ENCODE measurements around the gene C22orf15.
"Not testable (repeated sequence)": the region's sequence is repeated elsewhere in the genome, so short reads cannot be mapped to it uniquely, and the experiment has no call there.

The C22orf15 gene, protein sequence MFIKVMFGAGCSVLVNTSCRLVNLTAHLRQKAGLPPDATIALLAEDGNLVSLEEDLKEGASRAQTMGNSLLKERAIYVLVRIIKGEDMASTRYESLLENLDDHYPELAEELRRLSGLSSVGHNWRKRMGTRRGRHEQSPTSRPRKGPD

DNA sequence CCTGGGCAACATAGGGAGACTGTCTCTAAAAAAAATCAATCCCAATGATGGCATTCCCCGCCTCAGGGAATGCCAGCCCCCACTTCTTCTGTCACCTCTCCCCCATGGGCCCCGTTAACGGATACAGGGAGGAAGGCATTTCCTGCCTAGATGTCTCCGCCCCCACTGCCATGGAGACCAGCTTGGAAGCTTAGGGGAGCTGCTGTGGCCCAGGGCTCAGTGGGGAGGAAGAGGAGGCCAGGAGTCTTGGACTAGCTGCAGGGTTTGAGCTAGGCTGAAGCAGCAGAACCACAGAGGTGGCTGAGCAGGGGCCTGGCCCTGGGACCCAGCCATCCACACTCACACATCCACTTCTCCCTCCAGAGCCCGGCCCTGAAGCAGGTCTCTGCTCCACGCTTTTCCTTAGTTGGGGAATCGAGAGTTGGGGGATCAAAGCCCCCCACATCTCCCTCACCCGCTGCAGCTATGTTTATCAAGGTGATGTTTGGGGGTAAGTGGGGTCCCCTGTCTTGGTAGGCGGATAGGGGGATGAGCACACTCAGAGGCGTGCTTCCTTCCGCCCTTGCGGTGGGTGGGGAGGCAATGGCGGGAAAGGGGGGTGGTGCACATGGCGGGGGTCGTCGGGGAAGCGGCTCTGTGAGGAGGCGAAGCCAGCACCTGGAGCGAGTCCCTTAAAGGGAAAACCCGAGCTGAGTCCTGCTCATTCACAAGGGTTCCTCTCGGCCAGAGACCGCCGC is at the start of gene C22orf15:
Gene C22orf15, plus strand, starts transcription at position 149 of the 737 bp plus-strand sequence. Its CDS starts 317 bp downstream, at position 466.
- no peak for DNase-seq (ENCODE audit: low read depth)

DNA sequence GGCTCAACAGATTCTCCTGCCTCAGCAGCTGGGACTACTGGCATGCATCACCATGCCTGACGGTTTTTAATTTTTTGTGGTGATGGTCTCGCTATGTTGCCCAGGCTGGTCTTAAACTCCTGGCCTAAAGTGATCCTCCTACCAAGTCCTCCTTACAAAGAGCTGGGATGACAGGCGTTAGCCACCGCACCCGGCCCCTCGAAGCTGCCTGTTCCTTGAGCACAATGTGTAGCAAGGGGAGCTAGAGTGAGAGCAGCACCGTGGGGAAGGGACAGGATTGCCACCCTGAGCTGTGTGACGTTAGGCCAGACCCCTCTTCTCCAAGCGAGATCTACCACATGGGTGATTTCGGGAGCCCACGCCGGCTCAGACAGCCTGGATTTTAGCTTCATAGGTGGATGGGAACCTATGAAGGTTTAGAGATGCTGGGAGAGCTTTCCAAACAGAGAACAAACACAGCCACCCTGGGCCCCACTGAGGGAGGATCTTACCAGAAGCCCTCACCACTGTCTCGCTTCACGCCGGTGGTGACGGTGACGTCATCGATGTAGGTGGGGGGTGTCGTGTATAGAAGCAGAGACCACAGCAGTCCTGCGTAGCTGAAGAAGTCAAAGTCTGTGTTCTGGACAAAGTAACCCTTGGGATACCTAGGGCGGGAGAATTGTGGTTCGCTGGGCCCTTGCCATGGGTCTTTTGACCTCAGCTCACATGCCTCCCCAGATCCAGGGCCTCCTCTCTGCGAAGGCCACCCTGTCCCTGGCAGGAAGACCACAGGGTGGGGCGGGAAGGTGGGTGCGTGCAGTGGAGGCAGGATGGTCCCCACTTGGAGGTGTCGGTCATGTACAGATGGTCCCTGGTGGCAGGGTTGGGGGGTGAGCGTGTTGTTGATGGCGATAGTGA is 48.8 kb upstream of the C22orf15 start:
- DNase-seq (ENCODE audit: low read depth), result no peak

DNA sequence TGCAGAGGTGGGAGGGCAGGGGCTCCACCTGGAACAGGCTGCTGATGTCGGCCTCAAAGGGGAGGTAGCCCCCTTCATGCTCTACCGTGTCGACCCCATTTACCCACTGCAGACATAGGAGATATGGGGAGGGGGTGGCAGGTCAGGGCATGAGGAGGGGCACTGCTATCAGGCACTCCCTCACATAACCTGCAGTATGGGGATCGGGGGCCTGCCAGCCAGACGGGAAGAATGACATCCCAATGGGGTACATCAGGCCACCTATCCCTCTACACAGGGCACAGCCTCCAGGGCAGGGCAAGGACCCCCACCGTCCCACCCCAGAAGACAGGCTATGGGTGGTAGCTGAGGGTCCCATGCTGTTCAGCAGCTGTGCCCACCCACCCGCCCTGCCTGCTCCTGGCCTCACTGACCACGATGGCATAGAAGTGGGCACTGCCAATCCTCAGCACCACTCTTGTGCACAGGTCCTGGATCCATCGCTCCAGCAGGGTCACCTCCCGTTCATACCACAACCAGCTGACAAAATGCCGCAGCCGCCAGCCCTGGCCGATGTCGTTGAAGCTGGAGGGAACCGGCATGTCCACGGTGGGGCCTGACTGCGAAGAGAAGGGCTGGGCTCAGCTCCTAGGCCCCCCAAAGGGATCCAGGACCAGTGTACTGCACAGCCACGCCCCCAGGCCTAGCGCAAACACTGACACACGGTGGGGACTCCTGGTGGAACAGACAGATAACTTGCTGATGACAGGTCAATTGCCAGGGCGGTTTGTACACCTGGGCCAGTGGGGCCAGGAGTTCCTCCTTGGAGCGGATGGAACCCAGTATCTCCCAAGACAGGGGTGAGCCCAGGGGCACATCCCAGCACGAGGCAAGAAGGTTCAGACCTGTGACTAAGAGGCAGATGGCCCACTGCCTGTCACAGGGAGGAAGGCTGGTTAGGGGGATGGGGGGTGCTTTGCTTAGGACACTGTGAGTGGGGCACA is 47.9 kb upstream of the C22orf15 start:
- no peak for DNase-seq (ENCODE audit: low read depth)

DNA sequence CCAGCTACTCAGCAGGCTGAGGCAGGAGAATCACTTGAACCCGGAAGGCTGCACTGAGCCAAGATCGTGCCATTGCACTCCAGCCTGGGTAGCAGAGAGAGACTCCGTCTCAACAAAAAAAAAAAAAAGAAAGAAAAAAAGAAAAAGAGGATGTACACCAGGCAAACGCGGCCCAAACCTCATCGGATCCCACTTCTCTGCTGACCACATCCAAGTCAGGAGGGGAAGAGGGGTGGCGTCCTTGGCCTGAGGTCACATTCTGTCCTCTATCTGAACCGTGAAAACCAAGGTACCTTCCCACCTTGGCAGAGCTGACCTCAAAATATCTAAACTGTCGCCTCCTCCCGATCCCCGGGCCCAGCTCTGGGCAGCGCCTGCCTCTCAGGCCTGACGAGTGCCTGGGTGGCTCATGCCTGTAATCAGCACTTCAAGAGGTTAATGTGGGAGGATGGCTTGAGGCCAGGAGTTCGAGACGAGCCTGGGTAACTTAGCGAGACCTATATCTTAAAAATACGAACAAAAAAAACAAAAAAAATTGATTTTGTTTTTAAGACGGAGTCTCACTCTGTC is 46.9 kb upstream of the C22orf15 start:
- no peak for DNase-seq (ENCODE audit: low read depth)

DNA sequence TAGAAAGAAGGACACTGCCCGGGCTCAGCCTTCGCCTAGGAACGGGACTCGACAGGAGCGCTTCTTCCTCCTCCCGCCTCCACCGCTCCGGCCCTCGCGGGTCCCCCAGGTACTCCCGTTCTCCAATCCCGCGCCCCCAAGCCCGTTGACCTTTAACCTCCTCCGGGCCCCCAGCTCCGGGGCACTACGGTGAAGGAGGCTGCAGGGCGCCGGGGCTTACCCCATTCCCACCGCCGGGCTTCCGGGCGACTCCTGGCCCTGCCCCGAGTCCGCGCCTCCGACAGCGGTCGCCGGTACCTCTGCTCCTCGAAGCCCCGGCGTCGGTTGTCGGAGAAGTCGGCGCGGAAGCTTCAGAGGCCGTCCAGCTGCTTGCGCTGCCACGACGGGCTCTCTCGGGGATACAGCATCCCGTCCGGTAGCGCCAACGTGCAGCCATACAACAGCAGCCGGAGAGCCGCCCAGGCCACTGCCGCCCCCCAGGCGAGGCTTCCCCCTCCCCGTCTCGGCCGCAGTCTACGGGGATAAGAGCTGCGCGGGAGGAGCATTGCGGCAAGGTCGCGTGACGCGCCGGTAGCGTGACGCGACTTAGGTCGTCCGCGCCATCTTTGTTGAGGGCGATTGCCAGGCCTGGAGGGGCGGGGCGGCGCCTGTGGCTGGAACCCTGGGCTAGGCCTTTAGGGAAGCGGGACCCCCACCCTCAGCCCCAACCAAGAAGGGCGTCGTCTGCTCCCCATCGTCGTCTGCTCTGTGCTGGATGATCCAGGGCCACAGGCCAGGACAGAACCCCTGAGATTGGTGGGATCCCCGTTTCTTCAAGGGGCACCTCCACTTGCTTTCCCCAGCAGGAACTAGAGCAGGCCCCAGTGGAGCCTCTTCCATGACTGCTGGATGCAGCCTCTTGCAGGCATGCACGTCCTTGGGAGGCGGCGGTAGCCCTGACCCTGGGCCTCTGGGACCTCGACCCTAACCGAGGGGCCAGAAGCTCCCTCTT is 45.7 kb upstream of the C22orf15 start:
- peak; percentile 71 for DNase-seq (ENCODE audit: low read depth)

DNA sequence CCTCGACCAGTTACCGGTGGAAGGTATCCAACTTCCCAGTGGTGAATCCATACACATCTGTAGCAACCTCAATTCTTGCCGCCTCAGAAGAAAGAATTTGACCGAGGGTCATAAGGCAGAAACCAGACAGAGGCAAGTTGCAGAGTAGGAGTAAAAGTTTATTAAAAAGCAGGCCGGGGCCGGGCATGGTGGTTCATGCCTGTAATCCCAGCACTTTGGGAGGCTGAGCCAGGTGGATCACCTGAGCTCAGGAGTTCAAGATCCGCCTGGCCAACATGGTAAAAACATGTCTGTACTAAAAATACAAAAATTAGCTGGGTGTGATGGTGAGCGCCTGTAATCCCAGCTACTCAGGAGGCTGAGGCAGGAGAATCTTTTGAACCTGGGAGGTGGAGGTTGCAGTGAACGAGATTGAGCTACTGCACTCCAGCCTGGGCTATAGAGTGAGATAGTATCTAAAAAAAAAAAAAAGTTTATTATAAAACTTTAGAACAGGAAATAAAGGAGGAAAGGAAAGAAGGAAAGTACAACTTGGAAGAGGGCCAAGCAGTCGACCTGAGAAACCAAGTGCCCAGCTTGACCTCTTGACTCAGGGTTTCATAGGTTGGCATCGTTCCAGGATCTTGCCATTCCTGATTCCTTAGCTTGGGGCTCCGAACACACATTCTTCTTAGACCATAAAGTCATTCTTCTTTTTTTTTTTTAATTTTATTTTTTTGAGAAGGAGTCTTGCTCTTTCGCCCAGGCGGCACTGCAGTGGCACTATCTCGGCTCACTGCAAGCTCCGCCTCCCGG is 44.2 kb upstream of the C22orf15 start:
- no peak for DNase-seq (ENCODE audit: low read depth)

DNA sequence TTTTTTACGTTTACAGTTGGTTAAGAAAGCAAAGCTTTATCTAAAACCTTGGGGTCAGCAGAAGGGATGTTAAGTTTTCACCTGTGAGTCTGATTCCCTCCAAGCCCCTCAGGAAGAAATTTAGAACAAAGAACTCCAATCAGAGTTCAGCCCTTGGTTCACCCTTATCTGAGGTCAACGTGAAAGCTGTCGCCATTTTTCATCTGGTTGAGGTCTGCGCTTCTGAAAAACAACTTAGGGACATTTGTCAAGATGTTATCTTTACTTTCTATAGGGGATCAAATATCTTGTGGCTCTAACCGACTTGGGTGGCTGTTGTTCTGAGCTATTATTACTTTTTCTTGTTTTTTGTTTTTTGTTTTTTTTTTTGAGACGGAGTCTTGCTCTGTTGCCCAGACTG is 41.9 kb upstream of the C22orf15 start:
- no peak for DNase-seq (ENCODE audit: low read depth)

DNA sequence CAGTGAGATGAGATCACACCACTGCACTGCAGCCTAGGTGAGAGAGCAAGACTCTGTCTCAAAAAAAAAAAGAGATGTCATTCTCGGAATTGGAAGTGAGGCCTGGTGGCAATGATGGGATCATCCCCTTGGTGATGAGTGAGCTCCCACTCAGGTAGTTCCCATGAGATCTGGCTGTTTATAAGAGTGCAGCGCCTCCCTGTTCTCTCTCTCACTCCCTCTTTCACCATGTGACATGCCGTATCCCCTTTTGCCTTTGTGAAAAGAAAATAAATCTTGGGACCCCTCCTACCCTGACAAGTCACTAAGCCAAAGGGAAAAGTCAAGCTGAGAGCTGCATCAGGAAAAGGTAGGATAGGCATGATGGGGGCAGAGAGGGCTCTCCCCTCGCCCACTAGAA is 40.6 kb upstream of the C22orf15 start:
- DNase-seq (ENCODE audit: low read depth), result no peak

DNA sequence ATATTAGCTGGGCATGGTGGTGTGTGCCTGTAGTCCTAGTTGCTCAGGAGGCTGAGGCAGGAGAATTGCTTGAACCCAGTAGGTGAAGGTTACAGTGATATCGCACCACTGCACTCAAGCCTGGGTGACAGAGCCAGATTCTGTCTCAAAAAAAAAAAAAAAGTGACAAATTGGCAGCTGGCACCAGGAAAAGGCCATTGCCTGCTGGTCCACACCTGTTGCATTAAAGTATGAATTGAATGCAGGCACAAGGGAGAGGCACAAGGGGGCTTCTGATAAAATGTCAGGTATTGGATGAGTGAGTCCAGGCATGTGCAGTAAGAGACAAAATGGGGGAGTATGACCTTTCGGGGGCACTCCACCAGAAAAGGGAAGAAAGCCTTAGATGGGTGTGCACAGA is 40.1 kb upstream of the C22orf15 start:
- DNase-seq (ENCODE audit: low read depth), result no peak

DNA sequence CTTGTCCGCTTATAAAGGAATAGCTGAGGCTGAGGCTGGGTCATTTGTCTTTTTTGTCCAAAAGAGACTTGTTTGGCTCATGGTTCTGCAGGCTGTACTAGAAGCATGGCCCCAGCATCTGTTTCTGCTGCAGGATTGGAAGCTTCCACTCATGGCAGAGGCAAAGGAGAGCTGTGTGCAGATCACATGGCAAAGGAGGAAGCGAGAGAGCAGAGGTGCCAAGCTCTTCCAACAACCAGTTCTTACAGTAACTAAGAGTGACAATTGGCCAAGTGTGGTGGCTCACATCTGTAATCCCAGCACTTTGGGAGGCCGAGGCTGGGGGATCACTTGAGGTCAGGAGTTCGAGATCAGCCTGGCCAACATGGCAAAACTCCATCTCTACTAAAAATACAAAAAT is 34.7 kb upstream of the C22orf15 start:
- not testable (repeated sequence) for DNase-seq (ENCODE audit: low read depth)

DNA sequence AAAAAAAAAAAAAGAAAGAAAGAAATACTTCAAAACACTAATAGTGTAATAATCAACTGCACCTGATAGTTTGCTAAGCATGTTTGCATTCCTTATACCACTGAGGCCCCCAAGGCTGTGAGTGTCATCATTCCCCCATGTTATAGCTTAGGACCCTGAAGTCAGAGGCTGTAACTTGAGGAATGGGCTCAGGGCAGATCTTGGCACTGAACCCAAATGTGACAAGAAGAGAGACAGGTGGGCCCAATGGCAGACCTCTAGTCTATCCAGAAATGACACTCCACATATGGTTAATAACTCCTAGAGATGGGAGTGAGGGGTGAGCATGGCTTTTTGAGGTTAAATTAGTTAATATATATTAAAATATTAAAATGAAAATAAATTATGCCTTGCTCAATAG is 25.1 kb upstream of the C22orf15 start:
- no peak for DNase-seq (ENCODE audit: low read depth)

DNA sequence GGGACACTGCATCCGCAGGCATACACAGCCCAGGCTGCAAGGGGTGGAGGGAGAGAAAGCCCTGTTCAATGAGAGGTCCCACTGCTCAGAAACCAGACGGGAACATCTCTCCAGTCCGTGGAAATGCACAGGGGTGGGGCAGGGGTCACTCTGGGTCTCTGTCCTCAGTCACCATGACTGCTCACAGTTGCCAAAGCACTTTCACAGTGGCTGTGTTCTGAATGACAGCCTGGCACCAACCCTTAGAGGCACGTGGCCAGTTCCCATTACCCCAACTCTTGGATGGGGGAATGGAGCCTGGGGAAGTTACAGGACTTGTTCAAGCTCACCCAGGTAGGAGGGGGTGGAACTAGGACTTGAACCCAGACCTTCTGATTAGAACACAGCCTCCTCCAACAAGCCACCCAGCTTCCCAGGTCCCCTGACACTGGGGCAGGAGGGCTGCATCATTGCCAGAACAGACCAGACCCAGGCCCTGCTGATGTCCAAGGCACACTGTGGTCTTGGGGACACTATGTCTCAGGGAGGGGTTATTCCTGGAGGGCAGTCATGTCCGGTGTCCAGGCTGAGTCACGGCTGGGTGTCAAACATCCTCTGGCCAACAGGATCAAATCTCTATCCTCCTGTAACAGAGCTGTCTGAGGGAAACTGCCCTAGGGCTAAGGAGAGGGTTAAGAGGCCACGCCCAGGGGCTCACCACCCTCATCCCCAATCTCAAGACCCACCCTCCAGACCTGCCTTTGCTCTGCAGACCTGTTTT is 20.1 kb upstream of the C22orf15 start:
- DNase-seq (ENCODE audit: low read depth), result no peak

DNA sequence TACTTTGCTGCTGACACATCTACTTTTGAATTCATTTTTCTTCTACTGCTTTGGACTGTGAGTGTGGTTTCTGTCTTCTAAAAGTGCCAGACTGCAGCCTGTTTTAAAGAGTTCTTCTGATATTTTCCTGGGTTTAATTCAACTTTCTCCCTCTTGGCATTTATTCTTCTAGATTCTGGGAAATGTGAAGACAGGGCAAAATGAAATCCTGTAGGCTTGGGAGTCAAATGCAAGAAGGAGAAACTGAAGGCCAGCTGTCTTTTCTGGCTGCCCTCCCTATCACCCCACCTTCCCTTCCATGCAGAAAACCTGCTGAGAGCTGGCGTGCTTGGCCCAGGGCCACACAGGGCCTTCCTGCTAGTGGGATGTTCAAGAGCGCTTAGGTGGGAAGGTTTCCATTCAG is 19.5 kb upstream of the C22orf15 start:
- no peak for DNase-seq (ENCODE audit: low read depth)

DNA sequence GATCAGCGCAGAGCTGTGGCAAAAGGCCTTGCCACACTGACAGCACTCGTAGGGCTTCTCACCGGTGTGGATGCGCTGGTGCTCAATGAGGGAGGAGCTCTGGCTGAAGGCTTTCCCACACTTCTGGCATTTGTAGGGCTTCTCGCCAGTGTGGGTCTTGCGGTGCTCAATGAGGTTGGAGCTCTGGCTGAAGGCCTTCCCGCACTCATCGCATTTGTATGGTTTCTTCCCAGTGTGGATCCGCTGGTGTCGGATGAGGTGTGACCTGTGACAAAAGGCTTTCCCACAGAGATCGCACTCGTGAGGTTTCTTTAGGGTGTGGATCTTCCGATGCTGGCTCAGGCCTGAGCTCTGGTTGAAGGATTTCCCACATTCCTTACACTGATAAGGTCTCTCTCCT is 18.8 kb upstream of the C22orf15 start:
- DNase-seq (ENCODE audit: low read depth), result no peak

DNA sequence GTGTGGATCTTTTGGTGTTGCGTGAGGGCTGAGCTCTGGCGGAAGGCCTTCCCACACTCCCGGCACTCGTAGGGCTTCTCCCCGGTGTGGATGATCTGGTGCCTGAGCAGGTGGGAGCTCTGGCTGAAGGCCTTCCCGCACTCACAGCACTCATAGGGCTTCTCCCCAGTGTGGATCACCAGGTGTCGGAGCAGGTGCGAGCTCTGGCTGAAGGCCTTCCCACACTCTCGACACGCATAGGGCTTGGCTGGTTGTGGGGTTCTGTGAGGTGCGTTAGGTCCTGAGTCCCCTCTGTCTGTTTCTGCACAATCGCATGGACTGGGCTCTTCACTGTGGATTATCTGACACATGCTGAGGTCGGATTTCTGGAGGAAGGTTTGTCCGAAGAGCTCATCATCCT is 18.3 kb upstream of the C22orf15 start:
- no peak for DNase-seq (ENCODE audit: low read depth)

DNA sequence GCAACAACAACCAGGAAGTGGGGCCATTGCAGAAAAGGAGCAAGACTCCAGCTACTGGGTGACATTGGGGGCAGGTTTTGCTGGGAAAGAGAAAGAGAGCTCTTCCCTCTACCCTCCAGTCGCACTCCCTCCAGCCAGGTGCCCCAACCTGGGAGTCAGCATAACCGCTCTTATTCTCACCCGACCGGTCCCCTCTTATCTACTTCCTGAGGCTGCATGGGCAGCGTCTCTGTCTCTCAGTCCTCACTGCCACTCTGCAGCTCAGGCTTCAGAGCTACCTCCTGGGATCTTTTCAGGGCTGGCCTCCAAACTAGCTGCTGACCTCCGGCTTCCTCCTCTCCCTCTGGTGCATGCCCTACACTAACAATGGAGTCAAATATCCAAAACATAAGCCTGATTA is 17.0 kb upstream of the C22orf15 start:
- no peak for DNase-seq (ENCODE audit: low read depth)

DNA sequence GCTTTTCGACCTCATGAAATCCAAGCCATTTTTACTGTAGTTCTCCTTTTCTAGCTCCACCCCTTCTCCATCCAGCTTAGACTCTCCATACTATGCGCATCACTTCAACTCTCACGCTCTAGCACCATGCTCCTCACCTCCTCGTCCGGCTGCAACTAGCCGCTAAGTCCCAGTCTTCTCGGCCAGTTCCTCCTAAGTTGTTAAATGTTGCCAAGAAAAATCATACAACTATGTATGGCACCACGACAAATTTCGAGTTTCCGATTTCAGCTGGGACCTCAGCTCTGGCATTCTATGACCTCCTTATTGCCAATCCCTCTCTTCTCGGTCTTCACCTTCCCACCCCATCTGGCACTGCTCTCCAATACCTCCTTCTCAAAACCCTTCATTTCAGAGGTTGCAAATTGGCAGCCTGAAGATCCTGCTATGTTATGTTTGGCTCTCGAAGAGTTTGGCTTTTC is 12.9 kb upstream of the C22orf15 start:
- no peak for DNase-seq (ENCODE audit: low read depth)

DNA sequence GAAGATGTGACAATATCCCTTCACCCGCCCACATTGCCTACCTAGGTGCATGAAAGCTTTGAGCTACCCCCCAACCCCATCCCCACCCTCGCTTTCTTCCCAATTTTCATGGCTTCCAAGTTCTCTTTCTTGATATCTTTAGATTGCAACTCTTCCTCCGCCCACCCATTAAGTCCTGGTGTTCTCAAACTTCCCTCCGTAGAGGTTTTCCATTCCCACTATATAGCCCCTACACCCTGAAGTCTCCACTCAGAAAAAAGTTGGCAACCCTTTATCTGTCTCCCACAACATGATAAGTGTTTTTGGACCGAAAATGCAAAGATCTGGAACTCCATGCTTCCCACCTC is 12.4 kb upstream of the C22orf15 start:
- no peak for DNase-seq (ENCODE audit: low read depth)

Data from T-helper 22 cell (primary cell).